ENCODE measurements around the gene MTMR12. TPM values are rescaled to one million over a fixed set of nuclear protein-coding genes. Genes with fewer than 3 reads are reported as not detected.

Gene MTMR12
- total and polyA plus RNA-seq, 2 of the 8 experiments (the other 6 are each of a cell fraction or from before 2014, with no cell fraction given), result 19.1 to 59.3 TPM

GRCh38 chr5:32291591-32291990 lies 21.1 kb downstream of the MTMR12 start:
- peaks cover 4 to 5% of the 10 kb centered on the region in 2 experiments for H4K20me1 ChIP-seq (replicated peaks in 1 of 2; ENCODE audit: control insufficient read depth in 1 of 2, insufficient read depth in 2 of 2, low read length in 2 of 2)
- no peaks in the 10 kb centered on the region for H3K27me3 ChIP-seq (replicated peaks in 1 of 4; ENCODE audit: control insufficient read depth in 3 of 4, extremely low read depth in 1 of 4, insufficient read depth in 3 of 4, low read length in 3 of 4)
- no peak overlapping the region for H2AFZ ChIP-seq (ENCODE audit: low read length)
- H2BK120ac ChIP-seq (replicated peaks; ENCODE audit: low read depth, low read length), result no peak overlapping the region
- H3K4ac ChIP-seq (replicated peaks; ENCODE audit: insufficient read length, low read depth, low read length), result no peak overlapping the region
- no peak overlapping the region for H3K4me3 ChIP-seq (ENCODE audit: extremely low read depth in 1 of 4, insufficient read depth in 2 of 4, low read depth in 3 of 4, low read length in 4 of 4)
- H3K14ac ChIP-seq (ENCODE audit: insufficient read length), result no peak overlapping the region
- H3K23me2 ChIP-seq (ENCODE audit: low read depth, low read length), result no peaks in the 10 kb centered on the region
- no peak overlapping the region for H2BK20ac ChIP-seq (ENCODE audit: low read length)
- no peak overlapping the region for H4K5ac ChIP-seq (ENCODE audit: insufficient read length, low read depth, low read length)
- peaks cover 7 to 97% of the 10 kb centered on the region in 2 experiments for H3K79me2 ChIP-seq (ENCODE audit: control insufficient read depth in 1 of 2, insufficient read depth in 2 of 2, low read length in 2 of 2)
- H2BK12ac ChIP-seq (ENCODE audit: low read depth, low read length), result no peak overlapping the region
- FAIRE-seq (no peak), DNase-seq (ENCODE audit: low read depth in 1 of 2, low spot score in 2 of 2) (no peak)
- H2BK15ac ChIP-seq (ENCODE audit: low read length), result no peak overlapping the region
- H3K79me1 ChIP-seq (ENCODE audit: low read depth, low read length), result peaks cover 18% of the 10 kb centered on the region
- H3K18ac ChIP-seq (ENCODE audit: extremely low read depth, low read length), result no peak overlapping the region
- ChIA-PET CTCF (ENCODE audit: partially characterized antibody) (interaction anchor here (0.6 kb wide), 1 partner anchor 1559 kb away, joined by 3 read pairs; no protein-coding TSS in a partner anchor), POLR2A (ENCODE audit: partially characterized antibody) (no interaction called here)
- WGBS, 2 experiments (ENCODE audit: extremely low coverage in 1 of 2, insufficient coverage in 1 of 2, insufficient read length in 1 of 2, insufficient replicate concordance in 2 of 2, low coverage in 1 of 2, low lambda C conversion rate in 2 of 2, missing lambda C conversion rate in 1 of 2), result 95% methylated on average over 7 of the region's 7 CpGs; no CpG with 5 or more reads in 1 of the 2 experiments
- no peak overlapping the region for H4K8ac ChIP-seq (ENCODE audit: extremely low read depth, insufficient read depth, low read length)
- no peak overlapping the region for H3K23ac ChIP-seq (ENCODE audit: insufficient read length)
- H3K4me2 ChIP-seq (ENCODE audit: insufficient read depth in 1 of 2, low read depth in 2 of 2, low read length in 2 of 2), result no peak overlapping the region
- H3K56ac ChIP-seq (replicated peaks; ENCODE audit: insufficient read length, low read depth, low read length), result no peak overlapping the region
- H4K91ac ChIP-seq (replicated peaks; ENCODE audit: insufficient read length, low read length), result no peak overlapping the region
- no peak overlapping the region for H2AK5ac ChIP-seq (ENCODE audit: low read depth, low read length)
- no peaks in the 10 kb centered on the region for H3K9me3 ChIP-seq (ENCODE audit: insufficient read depth in 2 of 2, low read depth in 1 of 2, low read length in 1 of 2)
- H2BK5ac ChIP-seq (ENCODE audit: low read depth, low read length), result no peak overlapping the region
- peaks cover 0 to 15% (median 2%) of the 10 kb centered on the region in 4 experiments; a peak in 3 of 8 replicates for H3K36me3 ChIP-seq (ENCODE audit: control insufficient read depth in 2 of 4, insufficient read depth in 4 of 4, low read length in 3 of 4)
- no peak overlapping the region for H3K27ac ChIP-seq (ENCODE audit: low read depth, low read length)
- H3K4me1 ChIP-seq (replicated peaks in 1 of 4; ENCODE audit: control insufficient read depth in 3 of 4, insufficient read depth in 4 of 4, low read length in 3 of 4), result peaks cover 4 to 10% (median 9%) of the 10 kb centered on the region in 4 experiments; a peak in 6 of 7 replicates
- H3K9ac ChIP-seq (replicated peaks in 1 of 4; ENCODE audit: extremely low read depth in 1 of 4, low read depth in 3 of 4, low read length in 3 of 4), result no peak overlapping the region
- TF ChIP-seq CTBP2 (IDR thresholded peaks at IDR 0.05; ENCODE audit: borderline replicate concordance, insufficient read depth, insufficient read length, low read length) (no peak), CHD1 (IDR thresholded peaks at IDR 0.05; ENCODE audit: low read depth, low read length) (no peak), SAP30 (IDR thresholded peaks at IDR 0.05; ENCODE audit: insufficient read depth, insufficient replicate concordance, low read length) (no peak), BACH1 (IDR thresholded peaks at IDR 0.05; ENCODE audit: low read length) (no peak), CBX5 (IDR thresholded peaks at IDR 0.05; ENCODE audit: low read depth, low read length) (no peak), MAFK (IDR thresholded peaks at IDR 0.05; ENCODE audit: low read depth, low read length) (no peak), KDM5A (IDR thresholded peaks at IDR 0.05; ENCODE audit: low read length) (no peak), PHF8 (conservative IDR thresholded peaks at IDR 0.05; ENCODE audit: low read depth, low read length) (no peak), GTF2F1 (IDR thresholded peaks at IDR 0.05; ENCODE audit: borderline replicate concordance, low read depth, low read length) (no peak), JUN (IDR thresholded peaks at IDR 0.05; ENCODE audit: low read depth, low read length) (no peak), ASH2L (IDR thresholded peaks at IDR 0.05; ENCODE audit: low read length) (no peak), SRF (IDR thresholded peaks at IDR 0.05; ENCODE audit: low read depth, low read length) (no peak)

Data from H1 (cell line).